ENCODE measurements around the gene ABI3. TPM values are rescaled to one million over a fixed set of nuclear protein-coding genes. Genes with fewer than 3 reads are reported as not detected.

Gene ABI3
- total RNA-seq, 4 donors from 2014 or later, result 3.6 to 7.4 (median 5.4) TPM

GRCh38 chr17:49219987-49220386, 9.5 kb downstream of the ABI3 start:
- TF ChIP-seq CTCF (IDR thresholded peaks at IDR 0.05), result no peak
- ATAC-seq (ENCODE audit: low FRiP score) (no peak), DNase-seq (ENCODE audit: low spot score) (no peak)

- DNase-seq (ENCODE audit: low spot score), result no peak
- ATAC-seq (ENCODE audit: low FRiP score), result no peak
- TF ChIP-seq CTCF (IDR thresholded peaks at IDR 0.05), result no peak
Measured at GRCh38 chr17:49223168-49223516, 12.6 kb downstream of the ABI3 start.

- peak; percentile 15 for ATAC-seq (ENCODE audit: low FRiP score)
- DNase-seq (ENCODE audit: low spot score), result peak; percentile 46
- peak in 1 of 3 donors; percentile 24 for TF ChIP-seq CTCF (IDR thresholded peaks at IDR 0.05)
Measured at GRCh38 chr17:49223517-49224197, 13.2 kb downstream of the ABI3 start.

DNA sequence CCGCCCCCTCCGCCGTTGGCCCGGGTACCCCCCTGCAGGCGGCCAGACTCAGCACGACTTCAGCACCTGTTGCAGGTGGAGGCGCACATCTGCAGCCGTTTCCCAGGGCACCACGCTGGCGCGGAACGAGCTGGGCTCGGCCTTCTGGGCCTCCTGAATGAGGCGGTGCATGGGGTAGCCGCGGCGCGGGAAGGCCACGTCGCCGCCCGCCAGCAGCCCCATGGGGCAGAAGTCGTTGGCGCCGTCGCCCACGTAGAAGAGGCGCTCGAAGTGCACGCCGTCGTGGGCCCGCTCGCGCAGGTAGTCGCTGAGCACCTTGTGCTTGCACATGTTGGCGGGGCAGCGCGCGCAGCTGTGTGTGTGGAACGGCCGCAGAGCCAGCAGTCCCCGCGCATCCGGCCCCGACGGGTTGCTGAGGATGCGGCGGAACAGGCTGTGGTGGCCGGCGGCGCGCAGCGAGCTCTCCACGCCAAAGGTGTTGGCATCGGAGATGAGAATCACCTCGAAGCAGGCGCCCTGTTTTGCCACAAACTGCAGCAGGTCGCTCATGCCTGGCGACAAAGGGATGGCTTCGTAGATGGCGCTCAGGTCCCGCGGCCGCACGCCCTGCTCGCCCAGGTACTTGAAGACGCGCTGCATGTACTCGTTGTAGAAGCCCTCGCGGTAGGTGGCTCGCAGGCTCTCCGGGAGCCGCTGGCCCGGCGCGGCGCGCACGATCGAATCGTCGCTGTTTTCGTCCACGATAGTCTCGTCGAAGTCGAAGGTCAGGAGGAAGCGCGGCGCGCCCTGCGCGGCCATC, 13.9 kb downstream of the ABI3 start:
- ATAC-seq (ENCODE audit: low FRiP score), result no peak
- no peak for TF ChIP-seq CTCF (IDR thresholded peaks at IDR 0.05)
- DNase-seq (ENCODE audit: low spot score), result no peak

- no peak for DNase-seq (ENCODE audit: low spot score)
- TF ChIP-seq CTCF (IDR thresholded peaks at IDR 0.05), result no peak
- ATAC-seq (ENCODE audit: low FRiP score), result no peak
Measured at GRCh38 chr17:49224997-49225337, 14.5 kb downstream of the ABI3 start.

DNA sequence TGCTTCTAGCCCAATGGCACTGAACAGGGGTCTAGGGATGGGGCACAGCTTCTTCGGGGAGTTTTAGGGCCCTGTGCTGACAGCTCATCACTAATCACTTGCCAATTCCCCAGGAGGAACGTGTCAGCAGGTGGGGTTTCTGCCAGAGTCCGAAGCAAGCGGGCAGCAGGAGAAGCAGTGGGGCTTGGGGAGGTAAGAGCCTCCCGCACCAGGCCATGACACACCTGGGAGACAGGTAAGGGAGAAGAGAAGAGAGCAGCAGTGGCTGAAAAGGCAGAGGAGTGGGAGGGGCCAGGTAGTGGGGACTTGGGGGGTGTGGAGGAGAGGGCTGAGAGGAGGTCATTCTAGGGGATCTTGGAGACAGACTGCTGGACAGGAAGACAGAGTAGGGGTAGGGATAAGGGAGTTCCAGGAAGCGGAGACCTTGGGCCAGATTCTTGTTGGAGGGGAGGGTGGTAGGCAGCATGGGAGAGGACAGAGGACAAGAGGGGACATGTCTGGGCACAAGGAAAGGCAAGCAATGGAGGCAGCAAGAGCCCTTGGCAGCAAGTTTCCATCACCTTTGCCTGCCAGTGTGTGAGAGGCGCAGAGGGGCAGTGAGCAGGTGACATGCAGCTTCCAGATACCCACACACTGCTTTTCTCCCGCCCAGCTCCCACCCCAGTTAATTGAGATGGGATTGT, 15.2 kb downstream of the ABI3 start:
- TF ChIP-seq CTCF (IDR thresholded peaks at IDR 0.05), result no peak
- ATAC-seq (ENCODE audit: low FRiP score), result no peak

More for the DNA sequence above, 15.2 kb downstream of the ABI3 start:
- DNase-seq (ENCODE audit: low spot score), result no peak
